SK-N-SH (cell line): Measurements from ENCODE around the gene ZMYM3.

Source experiments
- EP300 ChIP-seq, 2 experiments: IDR thresholded peaks; 2 replicates each; pipeline versions ENCODE4 v1.4.0 to v1.6.1; 2012; ENCODE audit warnings: borderline replicate concordance in 1 of 2, low read depth in 1 of 2, low read length in 1 of 2
- FOXJ3 ChIP-seq: sonication (generic); formaldehyde crosslinking; IDR thresholded peaks from 2 replicates; pipeline ENCODE4 v1.5.1; 2020; ENCODE audit warnings: mild to moderate bottlenecking, missing genetic modification reagents
- FOXM1 ChIP-seq: IDR thresholded peaks from 2 replicates; pipeline ENCODE4 v1.4.0; 2012; ENCODE audit warnings: low read depth, mild to moderate bottlenecking
- RAD21 ChIP-seq: IDR thresholded peaks from 2 replicates; pipeline ENCODE4 v1.6.1; 2012; ENCODE audit warnings: mild to moderate bottlenecking, low read length
- TAF1 ChIP-seq: IDR thresholded peaks from 2 replicates; pipeline ENCODE4 v1.6.1; 2012; ENCODE audit warnings: low read depth, mild to moderate bottlenecking, low read length, moderate library complexity, borderline replicate concordance
- TEAD4 ChIP-seq: IDR thresholded peaks from 2 replicates; pipeline ENCODE4 v1.4.0; 2012; ENCODE audit warnings: mild to moderate bottlenecking, borderline replicate concordance; ENCODE audit not compliant: insufficient read depth
- TF ChIP-seq, protein P1 (sequence below): fragments of 200-600 bp; sonication (generic); IDR thresholded peaks from 2 replicates; pipeline ENCODE4 v1.6.1; 2017; ENCODE audit warnings: antibody characterized with exemption, mild to moderate bottlenecking, moderate library complexity
- TF ChIP-seq, protein P2 (sequence below): IDR thresholded peaks from 2 replicates; pipeline ENCODE4 v1.4.0; 2012; ENCODE audit warnings: low read depth
- TF ChIP-seq, protein P3 (sequence below): IDR thresholded peaks from 2 replicates; pipeline ENCODE4 v1.4.0; 2012; ENCODE audit warnings: low read depth, borderline replicate concordance

DNA sequence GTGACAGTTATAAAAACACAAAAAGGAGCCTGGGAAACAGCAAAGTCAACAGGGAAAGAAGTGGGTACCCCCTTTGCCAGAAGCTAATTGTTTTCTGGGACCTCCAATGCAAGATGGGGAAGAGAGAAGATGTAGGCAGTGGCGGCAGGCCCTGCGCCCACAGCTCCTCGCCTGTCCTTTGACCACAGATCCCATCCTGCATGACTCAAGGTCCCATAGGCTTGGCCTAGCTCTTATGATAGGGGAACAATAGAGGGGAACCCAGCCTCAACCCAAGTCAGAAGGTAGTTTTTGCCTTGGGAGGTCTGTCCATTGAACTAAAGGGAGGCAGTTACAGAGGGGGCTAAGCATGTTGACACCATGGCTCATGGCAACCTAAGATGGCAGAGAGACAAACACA, 14.2 kb downstream of the ZMYM3 start:
- no peak for TF ChIP-seq TEAD4
- TF ChIP-seq, protein P1, sequence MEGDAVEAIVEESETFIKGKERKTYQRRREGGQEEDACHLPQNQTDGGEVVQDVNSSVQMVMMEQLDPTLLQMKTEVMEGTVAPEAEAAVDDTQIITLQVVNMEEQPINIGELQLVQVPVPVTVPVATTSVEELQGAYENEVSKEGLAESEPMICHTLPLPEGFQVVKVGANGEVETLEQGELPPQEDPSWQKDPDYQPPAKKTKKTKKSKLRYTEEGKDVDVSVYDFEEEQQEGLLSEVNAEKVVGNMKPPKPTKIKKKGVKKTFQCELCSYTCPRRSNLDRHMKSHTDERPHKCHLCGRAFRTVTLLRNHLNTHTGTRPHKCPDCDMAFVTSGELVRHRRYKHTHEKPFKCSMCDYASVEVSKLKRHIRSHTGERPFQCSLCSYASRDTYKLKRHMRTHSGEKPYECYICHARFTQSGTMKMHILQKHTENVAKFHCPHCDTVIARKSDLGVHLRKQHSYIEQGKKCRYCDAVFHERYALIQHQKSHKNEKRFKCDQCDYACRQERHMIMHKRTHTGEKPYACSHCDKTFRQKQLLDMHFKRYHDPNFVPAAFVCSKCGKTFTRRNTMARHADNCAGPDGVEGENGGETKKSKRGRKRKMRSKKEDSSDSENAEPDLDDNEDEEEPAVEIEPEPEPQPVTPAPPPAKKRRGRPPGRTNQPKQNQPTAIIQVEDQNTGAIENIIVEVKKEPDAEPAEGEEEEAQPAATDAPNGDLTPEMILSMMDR = no peak
- no peak for TF ChIP-seq FOXM1
- TF ChIP-seq, protein P2, sequence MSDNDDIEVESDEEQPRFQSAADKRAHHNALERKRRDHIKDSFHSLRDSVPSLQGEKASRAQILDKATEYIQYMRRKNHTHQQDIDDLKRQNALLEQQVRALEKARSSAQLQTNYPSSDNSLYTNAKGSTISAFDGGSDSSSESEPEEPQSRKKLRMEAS = no peak
- no peak for TF ChIP-seq TAF1
- no peak for TF ChIP-seq RAD21
- TF ChIP-seq FOXJ3 (CRISPR knock-in tag) = no peak
- TF ChIP-seq, protein P3, sequence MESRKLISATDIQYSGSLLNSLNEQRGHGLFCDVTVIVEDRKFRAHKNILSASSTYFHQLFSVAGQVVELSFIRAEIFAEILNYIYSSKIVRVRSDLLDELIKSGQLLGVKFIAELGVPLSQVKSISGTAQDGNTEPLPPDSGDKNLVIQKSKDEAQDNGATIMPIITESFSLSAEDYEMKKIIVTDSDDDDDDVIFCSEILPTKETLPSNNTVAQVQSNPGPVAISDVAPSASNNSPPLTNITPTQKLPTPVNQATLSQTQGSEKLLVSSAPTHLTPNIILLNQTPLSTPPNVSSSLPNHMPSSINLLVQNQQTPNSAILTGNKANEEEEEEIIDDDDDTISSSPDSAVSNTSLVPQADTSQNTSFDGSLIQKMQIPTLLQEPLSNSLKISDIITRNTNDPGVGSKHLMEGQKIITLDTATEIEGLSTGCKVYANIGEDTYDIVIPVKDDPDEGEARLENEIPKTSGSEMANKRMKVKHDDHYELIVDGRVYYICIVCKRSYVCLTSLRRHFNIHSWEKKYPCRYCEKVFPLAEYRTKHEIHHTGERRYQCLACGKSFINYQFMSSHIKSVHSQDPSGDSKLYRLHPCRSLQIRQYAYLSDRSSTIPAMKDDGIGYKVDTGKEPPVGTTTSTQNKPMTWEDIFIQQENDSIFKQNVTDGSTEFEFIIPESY = no peak
- TF ChIP-seq EP300 (IDR thresholded peaks at IDR 0.05; ENCODE audit: borderline replicate concordance in 1 of 2, low read depth in 1 of 2, low read length in 1 of 2) = no peak
